ENCODE measurements around the gene ANKRD44. TPM values are rescaled to one million over a fixed set of nuclear protein-coding genes. Genes with fewer than 3 reads are reported as not detected.

ANKRD44 gene
- total RNA-seq, 1 donor from 2014 or later: 11.2 TPM

DNA sequence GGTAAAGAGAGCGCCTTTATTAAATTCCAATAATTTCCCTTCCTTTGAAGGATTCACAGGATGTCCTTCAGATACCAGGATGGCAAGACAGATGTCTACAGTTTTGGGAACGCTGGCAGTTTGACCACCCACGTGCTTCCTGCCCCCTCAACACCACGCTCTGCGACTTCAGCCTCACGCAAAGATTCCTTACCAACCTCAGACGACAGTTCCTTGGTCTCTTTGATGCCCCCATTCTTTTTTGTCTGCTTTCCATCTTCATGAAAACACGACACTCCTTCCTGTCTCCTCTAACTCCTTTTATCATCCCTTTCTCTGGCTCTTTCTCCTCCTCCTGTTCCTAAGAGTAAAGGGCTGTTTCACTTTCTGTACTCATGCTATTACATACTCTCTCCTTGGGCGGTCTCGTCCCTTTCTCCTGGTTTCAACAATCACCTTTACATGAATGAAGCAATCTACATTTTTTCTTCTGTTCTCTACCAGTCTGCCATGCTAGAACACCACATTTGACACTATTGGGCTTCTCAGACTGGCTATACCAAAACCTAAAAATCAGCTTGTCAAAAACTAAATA lies 194.2 kb downstream of the ANKRD44 start:
- H3K4me1 Mint-ChIP-seq: peaks cover 1% of the 10 kb centered on the region
- H3K36me3 Mint-ChIP-seq (ENCODE audit: low read depth): no peaks in the 10 kb centered on the region
- H3K9me3 Mint-ChIP-seq: no peaks in the 10 kb centered on the region
- TF ChIP-seq, protein P1, sequence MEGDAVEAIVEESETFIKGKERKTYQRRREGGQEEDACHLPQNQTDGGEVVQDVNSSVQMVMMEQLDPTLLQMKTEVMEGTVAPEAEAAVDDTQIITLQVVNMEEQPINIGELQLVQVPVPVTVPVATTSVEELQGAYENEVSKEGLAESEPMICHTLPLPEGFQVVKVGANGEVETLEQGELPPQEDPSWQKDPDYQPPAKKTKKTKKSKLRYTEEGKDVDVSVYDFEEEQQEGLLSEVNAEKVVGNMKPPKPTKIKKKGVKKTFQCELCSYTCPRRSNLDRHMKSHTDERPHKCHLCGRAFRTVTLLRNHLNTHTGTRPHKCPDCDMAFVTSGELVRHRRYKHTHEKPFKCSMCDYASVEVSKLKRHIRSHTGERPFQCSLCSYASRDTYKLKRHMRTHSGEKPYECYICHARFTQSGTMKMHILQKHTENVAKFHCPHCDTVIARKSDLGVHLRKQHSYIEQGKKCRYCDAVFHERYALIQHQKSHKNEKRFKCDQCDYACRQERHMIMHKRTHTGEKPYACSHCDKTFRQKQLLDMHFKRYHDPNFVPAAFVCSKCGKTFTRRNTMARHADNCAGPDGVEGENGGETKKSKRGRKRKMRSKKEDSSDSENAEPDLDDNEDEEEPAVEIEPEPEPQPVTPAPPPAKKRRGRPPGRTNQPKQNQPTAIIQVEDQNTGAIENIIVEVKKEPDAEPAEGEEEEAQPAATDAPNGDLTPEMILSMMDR (conservative IDR thresholded peaks at IDR 0.05): no peak
- DNase-seq (ENCODE audit: low read depth, low spot score): no peak
- H3K27me3 Mint-ChIP-seq (ENCODE audit: low read depth): no peaks in the 10 kb centered on the region
- H3K27ac Mint-ChIP-seq (ENCODE audit: unreplicated experiment): no peak overlapping the region
- no peak overlapping the region for H3K4me3 Mint-ChIP-seq

GRCh38 chr2:197115325-197115724 lies 195.3 kb downstream of the ANKRD44 start:
- DNase-seq (ENCODE audit: low read depth, low spot score): no peak

GRCh38 chr2:197113275-197113711 lies 197.3 kb downstream of the ANKRD44 start:
- H3K27me3 Mint-ChIP-seq (ENCODE audit: low read depth): no peaks in the 10 kb centered on the region
- H3K4me3 Mint-ChIP-seq: no peak overlapping the region
- no peaks in the 10 kb centered on the region for H3K9me3 Mint-ChIP-seq
- H3K4me1 Mint-ChIP-seq: peaks cover 12% of the 10 kb centered on the region
- DNase-seq (ENCODE audit: low read depth, low spot score): no peak
- H3K27ac Mint-ChIP-seq (ENCODE audit: unreplicated experiment): no peak overlapping the region
- TF ChIP-seq, protein P1 (conservative IDR thresholded peaks at IDR 0.05): peak; percentile 79
- H3K36me3 Mint-ChIP-seq (ENCODE audit: low read depth): no peaks in the 10 kb centered on the region

More at GRCh38 chr2:197115325-197115724, 195.3 kb downstream of the ANKRD44 start:
- Mint-ChIP-seq H3K9me3 (no peaks in the 10 kb centered on the region), H3K27ac (ENCODE audit: unreplicated experiment) (no peak overlapping the region), H3K4me3 (no peak overlapping the region), H3K27me3 (ENCODE audit: low read depth) (no peaks in the 10 kb centered on the region), H3K4me1 (no peaks in the 10 kb centered on the region), H3K36me3 (ENCODE audit: low read depth) (no peaks in the 10 kb centered on the region)
- TF ChIP-seq, protein P1 (conservative IDR thresholded peaks at IDR 0.05): no peak

- H3K27me3 Mint-ChIP-seq (ENCODE audit: low read depth): no peaks in the 10 kb centered on the region
- no peaks in the 10 kb centered on the region for H3K9me3 Mint-ChIP-seq
- H3K4me3 Mint-ChIP-seq: no peak overlapping the region
- peaks cover 28% of the 10 kb centered on the region for H3K4me1 Mint-ChIP-seq
- H3K27ac Mint-ChIP-seq (ENCODE audit: unreplicated experiment): no peak overlapping the region
- DNase-seq (ENCODE audit: low read depth, low spot score): no peak
- no peaks in the 10 kb centered on the region for H3K36me3 Mint-ChIP-seq (ENCODE audit: low read depth)
- TF ChIP-seq, protein P1 (conservative IDR thresholded peaks at IDR 0.05): no peak
Measured at GRCh38 chr2:197109326-197109725, 201.3 kb downstream of the ANKRD44 start.

DNA sequence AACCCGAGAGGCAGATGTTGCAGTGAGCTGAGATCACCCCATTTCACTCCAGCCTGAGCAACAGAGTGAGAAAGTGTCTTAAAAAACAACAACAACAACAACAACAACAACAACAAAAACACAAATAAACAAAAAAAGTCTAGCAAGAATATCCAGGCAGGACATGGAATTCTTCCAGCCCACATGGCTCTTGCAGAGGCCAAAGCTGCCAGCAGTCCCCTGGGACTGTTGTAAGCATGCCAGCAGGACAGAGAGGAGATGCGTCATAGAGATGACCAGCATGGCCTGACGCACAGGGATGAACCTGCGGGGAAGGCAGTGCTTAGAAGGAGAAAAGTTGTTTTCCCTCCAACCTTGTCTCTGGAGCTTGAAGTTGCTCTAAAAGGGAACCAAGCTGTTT lies 201.8 kb downstream of the ANKRD44 start:
- Mint-ChIP-seq H3K9me3 (no peaks in the 10 kb centered on the region), H3K4me3 (no peak overlapping the region), H3K27ac (ENCODE audit: unreplicated experiment) (no peak overlapping the region), H3K36me3 (ENCODE audit: low read depth) (no peaks in the 10 kb centered on the region), H3K27me3 (ENCODE audit: low read depth) (no peaks in the 10 kb centered on the region), H3K4me1 (peaks cover 28% of the 10 kb centered on the region)
- DNase-seq (ENCODE audit: low read depth, low spot score): no peak
- TF ChIP-seq, protein P1 (conservative IDR thresholded peaks at IDR 0.05): no peak

Measured in neural crest cell (in vitro differentiated cells).